Upper lobe of left lung (tissue), 6 donors: ENCODE measurements around the gene HSDL2. TPM values are rescaled to one million over a fixed set of nuclear protein-coding genes. Genes with fewer than 3 reads are reported as not detected.

ENCODE experiments used
- ATAC-seq, 2 donors: fragments of 200-7000 bp; cut with Tn5 transposase; one replicate each; pipeline ENCODE4 v1.9.1; 2022; ENCODE audit warnings: mild to moderate bottlenecking in 2 of 2, moderate library complexity in 2 of 2; ENCODE audit not compliant: low FRiP score in 2 of 2
- DNase-seq, 2 donors: peaks; one replicate each; pipeline ENCODE4 v3.0.0-alpha.2; 2019 to 2020
- H3K27ac ChIP-seq, 4 donors: fragments of 200-600 bp; sonication (generic); one replicate each; pipeline ENCODE4 v1.5.1; 2016 to 2019
- H3K27me3 ChIP-seq, 4 donors: fragments of 200-600 bp; sonication (generic); one replicate each; pipeline ENCODE4 v1.5.1; 2017 to 2019
- H3K36me3 ChIP-seq, 4 donors: fragments of 200-600 bp; sonication (generic); one replicate each; pipeline ENCODE4 v1.5.1; 2016 to 2019
- H3K4me1 ChIP-seq, 4 donors: fragments of 200-600 bp; sonication (generic); one replicate each; pipeline ENCODE4 v1.5.1; 2018 to 2019
- H3K4me3 ChIP-seq, 4 donors: fragments of 200-600 bp; sonication (generic); one replicate each; pipeline ENCODE4 v1.5.1; 2017 to 2019; ENCODE audit warnings: mild to moderate bottlenecking in 2 of 4, moderate library complexity in 1 of 4
- H3K9me3 ChIP-seq, 4 donors: fragments of 200-600 bp; sonication (generic); one replicate each; pipeline ENCODE4 v1.5.1; 2018 to 2019
- EP300 ChIP-seq, 4 donors: sonication (generic); formaldehyde crosslinking; IDR thresholded peaks; one replicate each; pipeline ENCODE4 v1.5.1; 2017; ENCODE audit warnings: antibody characterized with exemption in 4 of 4, control low read depth in 2 of 4
- POLR2A ChIP-seq, 4 donors: fragments of 450-650 bp; IDR thresholded peaks; one replicate each; pipeline ENCODE4 v1.5.1; 2016 to 2017; ENCODE audit warnings: antibody characterized with exemption in 4 of 4, mild to moderate bottlenecking in 2 of 4
- POLR2AphosphoS5 ChIP-seq, 2 donors: sonication (generic); formaldehyde crosslinking; IDR thresholded peaks; one replicate each; pipeline ENCODE4 v1.5.1; 2017; ENCODE audit warnings: antibody characterized with exemption in 2 of 2
- WGBS, 2 donors: methylation state at CpG; one replicate each; pipeline ENCODE4 v1.1.5; 2017 to 2018; 5-methylcytosine and 5-hydroxymethylcytosine counted together
- total RNA-seq, 6 donors: library from RNA; depleted of rRNA in 4 of 6; stranded (reverse); fragments of >200 nt in 4 of 6; gene quantifications; one replicate each; pipeline versions ENCODE4 v1.1.0 to v1.2.1, GENCODE V29; 2016 to 2021
- TF ChIP-seq, protein P1 (sequence below), 6 experiments: fragments of 450-650 bp in 4 of 6; fragments of 200-600 bp in 2 of 6; sonication (generic) in 2 of 6; IDR thresholded peaks; one replicate each; pipeline ENCODE4 v1.5.1; 2016 to 2019; ENCODE audit warnings: antibody characterized with exemption in 6 of 6
- donor health status: DM: no; HTN: no; CAD: no; lungs with moderate emphysema.
- donor health status: DM: no; HTN: yes; CAD: no; lungs with severe emphysema.

HSDL2 gene
- total RNA-seq, 6 donors from 2014 or later: 25.1 to 92.6 (median 46.2) TPM

DNA sequence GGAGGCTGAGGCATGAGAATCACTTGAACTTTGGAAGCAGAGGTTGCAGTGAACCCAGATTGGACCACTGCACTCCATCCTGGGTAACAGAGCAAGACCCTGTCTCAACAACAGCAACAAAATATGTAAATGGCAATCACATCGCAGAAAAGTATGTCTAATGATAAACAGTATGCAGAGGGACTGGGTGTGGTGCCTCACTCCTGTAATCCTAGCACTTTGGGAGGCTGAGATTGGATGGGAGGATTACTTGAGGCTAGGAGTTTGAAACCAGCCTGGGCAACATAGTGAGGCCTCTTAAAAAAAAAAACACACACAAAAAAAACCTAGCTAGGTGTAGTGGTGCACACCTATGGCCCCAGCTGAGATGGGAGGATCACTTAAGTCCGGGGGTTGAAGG lies 40.3 kb downstream of the HSDL2 start:
- Histone ChIP-seq H3K9me3 (no peaks in the 10 kb centered on the region), H3K27me3 (no peaks in the 10 kb centered on the region), H3K4me3 (no peak overlapping the region), H3K36me3 (peaks cover 3 to 35% (median 9%) of the 10 kb centered on the region in 4 donors), H3K27ac (no peak overlapping the region), H3K4me1 (no peaks in the 10 kb centered on the region)
- WGBS, 2 donors: 88 to 96% methylated on average over 2 of the region's 2 CpGs
- DNase-seq (no peak), ATAC-seq (no peak)
- TF ChIP-seq, protein P1, sequence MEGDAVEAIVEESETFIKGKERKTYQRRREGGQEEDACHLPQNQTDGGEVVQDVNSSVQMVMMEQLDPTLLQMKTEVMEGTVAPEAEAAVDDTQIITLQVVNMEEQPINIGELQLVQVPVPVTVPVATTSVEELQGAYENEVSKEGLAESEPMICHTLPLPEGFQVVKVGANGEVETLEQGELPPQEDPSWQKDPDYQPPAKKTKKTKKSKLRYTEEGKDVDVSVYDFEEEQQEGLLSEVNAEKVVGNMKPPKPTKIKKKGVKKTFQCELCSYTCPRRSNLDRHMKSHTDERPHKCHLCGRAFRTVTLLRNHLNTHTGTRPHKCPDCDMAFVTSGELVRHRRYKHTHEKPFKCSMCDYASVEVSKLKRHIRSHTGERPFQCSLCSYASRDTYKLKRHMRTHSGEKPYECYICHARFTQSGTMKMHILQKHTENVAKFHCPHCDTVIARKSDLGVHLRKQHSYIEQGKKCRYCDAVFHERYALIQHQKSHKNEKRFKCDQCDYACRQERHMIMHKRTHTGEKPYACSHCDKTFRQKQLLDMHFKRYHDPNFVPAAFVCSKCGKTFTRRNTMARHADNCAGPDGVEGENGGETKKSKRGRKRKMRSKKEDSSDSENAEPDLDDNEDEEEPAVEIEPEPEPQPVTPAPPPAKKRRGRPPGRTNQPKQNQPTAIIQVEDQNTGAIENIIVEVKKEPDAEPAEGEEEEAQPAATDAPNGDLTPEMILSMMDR (IDR thresholded peaks at IDR 0.05): no peak
- no peak for TF ChIP-seq POLR2A (IDR thresholded peaks at IDR 0.05)
- no peak for TF ChIP-seq EP300 (IDR thresholded peaks at IDR 0.05)
- no peak for TF ChIP-seq POLR2AphosphoS5 (IDR thresholded peaks at IDR 0.05)

DNA sequence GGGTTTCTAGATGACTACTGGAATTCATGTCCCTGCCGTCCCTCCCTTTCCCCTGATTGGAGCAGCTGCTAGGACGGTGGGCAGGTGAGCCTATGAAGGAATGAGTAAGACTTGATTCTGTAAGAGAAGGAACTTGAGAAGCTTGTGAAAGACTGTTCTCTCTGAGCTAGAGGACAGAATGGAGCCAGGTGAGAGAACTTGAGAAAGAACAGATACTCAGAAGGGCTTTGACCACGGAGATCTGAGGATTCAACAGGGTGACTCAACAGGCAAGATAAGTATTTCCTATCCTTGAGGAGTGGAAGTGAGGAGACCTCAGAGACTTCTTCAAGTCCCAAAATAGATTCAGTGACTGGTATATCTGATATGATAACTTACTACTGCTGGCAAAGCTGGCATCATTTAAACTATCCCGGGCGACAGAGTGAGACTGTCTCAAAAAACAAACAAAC lies 41.9 kb downstream of the HSDL2 start:
- Histone ChIP-seq H3K27me3 (no peaks in the 10 kb centered on the region), H3K4me3 (no peak overlapping the region), H3K36me3 (peaks cover 3 to 35% (median 9%) of the 10 kb centered on the region in 4 donors), H3K9me3 (no peaks in the 10 kb centered on the region), H3K27ac (no peak overlapping the region), H3K4me1 (no peaks in the 10 kb centered on the region)
- 85 to 88% methylated on average over 5 of the region's 5 CpGs for WGBS, 2 donors
- ATAC-seq (no peak), DNase-seq (no peak)
- TF ChIP-seq POLR2AphosphoS5 (IDR thresholded peaks at IDR 0.05): no peak
- TF ChIP-seq POLR2A (IDR thresholded peaks at IDR 0.05): no peak
- no peak for TF ChIP-seq EP300 (IDR thresholded peaks at IDR 0.05)
- TF ChIP-seq, protein P1 (IDR thresholded peaks at IDR 0.05): no peak

- WGBS, 2 donors: 87 to 89% methylated on average over 3 of the region's 3 CpGs
- ATAC-seq (no peak), DNase-seq (no peak)
- no peaks in the 10 kb centered on the region for H3K9me3 ChIP-seq
- peaks cover 3 to 35% (median 9%) of the 10 kb centered on the region in 4 donors for H3K36me3 ChIP-seq
- TF ChIP-seq POLR2A (IDR thresholded peaks at IDR 0.05) (no peak), EP300 (IDR thresholded peaks at IDR 0.05) (no peak), POLR2AphosphoS5 (IDR thresholded peaks at IDR 0.05) (no peak)
- TF ChIP-seq, protein P1 (IDR thresholded peaks at IDR 0.05): no peak
- no peaks in the 10 kb centered on the region for H3K27me3 ChIP-seq
- no peak overlapping the region for H3K27ac ChIP-seq
- H3K4me3 ChIP-seq: no peak overlapping the region
- H3K4me1 ChIP-seq: no peaks in the 10 kb centered on the region
These were observed 42.7 kb downstream of the HSDL2 start for GRCh38 chr9:112422417-112423148.

- no peak overlapping the region for H3K27ac ChIP-seq
- no peaks in the 10 kb centered on the region for H3K27me3 ChIP-seq
- WGBS, 2 donors: 93 to 96% methylated on average over 6 of the region's 6 CpGs
- no peak for DNase-seq
- no peak for ATAC-seq
- no peak overlapping the region for H3K4me3 ChIP-seq
- TF ChIP-seq POLR2AphosphoS5 (IDR thresholded peaks at IDR 0.05): no peak
- TF ChIP-seq EP300 (IDR thresholded peaks at IDR 0.05): no peak
- TF ChIP-seq POLR2A (IDR thresholded peaks at IDR 0.05): no peak
- TF ChIP-seq, protein P1 (IDR thresholded peaks at IDR 0.05): no peak
- H3K36me3 ChIP-seq: peaks cover 0 to 3% (median 1%) of the 10 kb centered on the region in 4 donors
- no peaks in the 10 kb centered on the region for H3K9me3 ChIP-seq
- H3K4me1 ChIP-seq: no peaks in the 10 kb centered on the region
These were observed 50.2 kb downstream of the HSDL2 start for GRCh38 chr9:112430006-112430522.
